ENCODE measurements around the gene TYW1B.
"Not testable (repeated sequence)": the region's sequence is repeated elsewhere in the genome, so short reads cannot be mapped to it uniquely, and the experiment has no call there.

DNA sequence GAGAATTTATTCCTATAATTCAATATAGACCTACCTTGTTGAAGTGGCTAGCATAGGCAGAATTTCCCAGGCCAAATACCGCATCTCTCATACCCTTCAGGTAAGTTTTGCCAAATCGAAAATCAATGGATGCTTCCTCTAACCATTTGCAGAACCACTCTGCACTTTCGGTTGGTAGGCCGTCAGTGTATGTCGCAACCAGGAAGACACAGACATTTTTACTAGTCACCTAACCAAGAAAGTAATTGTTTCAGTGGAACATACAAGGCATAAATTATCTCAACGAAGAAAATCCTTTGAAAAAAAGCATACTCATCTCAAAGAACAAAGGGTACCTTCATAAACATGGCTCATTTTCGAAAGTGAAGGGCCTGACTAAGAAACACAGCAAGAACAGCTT lies 17.6 kb downstream of the TYW1B start:
- TF ChIP-seq, protein P1, sequence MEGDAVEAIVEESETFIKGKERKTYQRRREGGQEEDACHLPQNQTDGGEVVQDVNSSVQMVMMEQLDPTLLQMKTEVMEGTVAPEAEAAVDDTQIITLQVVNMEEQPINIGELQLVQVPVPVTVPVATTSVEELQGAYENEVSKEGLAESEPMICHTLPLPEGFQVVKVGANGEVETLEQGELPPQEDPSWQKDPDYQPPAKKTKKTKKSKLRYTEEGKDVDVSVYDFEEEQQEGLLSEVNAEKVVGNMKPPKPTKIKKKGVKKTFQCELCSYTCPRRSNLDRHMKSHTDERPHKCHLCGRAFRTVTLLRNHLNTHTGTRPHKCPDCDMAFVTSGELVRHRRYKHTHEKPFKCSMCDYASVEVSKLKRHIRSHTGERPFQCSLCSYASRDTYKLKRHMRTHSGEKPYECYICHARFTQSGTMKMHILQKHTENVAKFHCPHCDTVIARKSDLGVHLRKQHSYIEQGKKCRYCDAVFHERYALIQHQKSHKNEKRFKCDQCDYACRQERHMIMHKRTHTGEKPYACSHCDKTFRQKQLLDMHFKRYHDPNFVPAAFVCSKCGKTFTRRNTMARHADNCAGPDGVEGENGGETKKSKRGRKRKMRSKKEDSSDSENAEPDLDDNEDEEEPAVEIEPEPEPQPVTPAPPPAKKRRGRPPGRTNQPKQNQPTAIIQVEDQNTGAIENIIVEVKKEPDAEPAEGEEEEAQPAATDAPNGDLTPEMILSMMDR (IDR thresholded peaks at IDR 0.05): not testable (repeated sequence)
- not testable (repeated sequence) for TF ChIP-seq POLR2A, EP300 (IDR thresholded peaks at IDR 0.05)

All from tibial nerve (tissue), 4 donors.